HEK293T (cell line): Measurements from ENCODE around the gene FZD4.
"Not testable (repeated sequence)": the region's sequence is repeated elsewhere in the genome, so short reads cannot be mapped to it uniquely, and the experiment has no call there.

Experiments used
- CTCF ChIA-PET: fragments of 350-600 bp; formaldehyde crosslinking; extraction: SDS; loops from one replicate; lab custom pipeline; 2021; ENCODE audit warnings: antibody characterized with exemption, inconsistent platforms; lab: Yijun Ruan, JAX
- POLR2A ChIA-PET: fragments of 350-600 bp; formaldehyde crosslinking; extraction: SDS; loops from one replicate; lab custom pipeline; 2020; ENCODE audit warnings: antibody characterized with exemption, inconsistent platforms; lab: Yijun Ruan, JAX
- DNase-seq: peaks from one replicate; pipeline ENCODE4 v3.0.0; 2012; ENCODE audit warnings: mixed read lengths; ENCODE audit errors: extremely low spot score
- ARNT ChIP-seq: fragments of 450-650 bp; IDR thresholded peaks from 2 replicates; pipeline ENCODE4 v1.6.1; 2017; ENCODE audit warnings: mild to moderate bottlenecking
- BHLHE40 ChIP-seq: fragments of 450-650 bp; IDR thresholded peaks from 2 replicates; pipeline ENCODE4 v1.6.1; 2016; ENCODE audit warnings: mild to moderate bottlenecking, moderate library complexity, borderline replicate concordance
- CTBP1 ChIP-seq: fragments of 450-650 bp; IDR thresholded peaks from 2 replicates; pipeline ENCODE4 v1.6.1; 2016; ENCODE audit warnings: borderline replicate concordance
- ELF4 ChIP-seq: fragments of 450-650 bp; IDR thresholded peaks from 2 replicates; pipeline ENCODE4 v1.6.1; 2017; ENCODE audit warnings: antibody characterized with exemption
- FOXA1 ChIP-seq: fragments of 450-650 bp; IDR thresholded peaks from 2 replicates; pipeline ENCODE4 v1.6.1; 2016; ENCODE audit warnings: mild to moderate bottlenecking
- FOXK2 ChIP-seq: fragments of 450-650 bp; IDR thresholded peaks from 2 replicates; pipeline ENCODE4 v1.6.1; 2016; ENCODE audit warnings: mild to moderate bottlenecking
- FOXM1 ChIP-seq: fragments of 450-650 bp; IDR thresholded peaks from 2 replicates; pipeline ENCODE4 v1.6.1; 2017; ENCODE audit warnings: mild to moderate bottlenecking, borderline replicate concordance
- HDGF ChIP-seq: fragments of 450-650 bp; IDR thresholded peaks from 2 replicates; pipeline ENCODE4 v1.6.1; 2017; ENCODE audit warnings: antibody characterized with exemption, borderline replicate concordance
- L3MBTL2 ChIP-seq: fragments of 450-650 bp; conservative IDR thresholded peaks from 2 replicates; pipeline ENCODE4 v1.6.1; 2016; ENCODE audit warnings: mild to moderate bottlenecking
- LEF1 ChIP-seq: fragments of 450-650 bp; IDR thresholded peaks from 2 replicates; pipeline ENCODE4 v1.6.1; 2017; ENCODE audit warnings: mild to moderate bottlenecking, borderline replicate concordance
- NFRKB ChIP-seq: fragments of 450-650 bp; IDR thresholded peaks from 2 replicates; pipeline ENCODE4 v1.6.1; 2016; ENCODE audit warnings: mild to moderate bottlenecking, moderate library complexity
- PKNOX1 ChIP-seq: fragments of 450-650 bp; IDR thresholded peaks from 2 replicates; pipeline ENCODE4 v1.6.1; 2016
- SP1 ChIP-seq: fragments of 450-650 bp; IDR thresholded peaks from 2 replicates; pipeline ENCODE4 v1.6.1; 2017
- SUZ12 ChIP-seq: fragments of 450-650 bp; IDR thresholded peaks from 2 replicates; pipeline ENCODE4 v1.6.1; 2016; ENCODE audit warnings: mild to moderate bottlenecking
- TARDBP ChIP-seq: fragments of 450-650 bp; IDR thresholded peaks from 2 replicates; pipeline ENCODE4 v1.6.1; 2016
- ZNF384 ChIP-seq: fragments of 450-650 bp; IDR thresholded peaks from 2 replicates; pipeline ENCODE4 v1.6.1; 2016

Gene FZD4

GRCh38 chr11:86951706-86952105, 3.5 kb downstream of the FZD4 start:
- POLR2A ChIA-PET = no interaction called here
- TF ChIP-seq FOXA1 = no peak
- no peak for TF ChIP-seq ARNT
- TF ChIP-seq L3MBTL2 = no peak
- TF ChIP-seq SUZ12 = no peak
- no peak for TF ChIP-seq BHLHE40
- no peak for TF ChIP-seq ELF4
- TF ChIP-seq HDGF = no peak
- CTCF ChIA-PET = no interaction called here
- no peak for DNase-seq

DNA sequence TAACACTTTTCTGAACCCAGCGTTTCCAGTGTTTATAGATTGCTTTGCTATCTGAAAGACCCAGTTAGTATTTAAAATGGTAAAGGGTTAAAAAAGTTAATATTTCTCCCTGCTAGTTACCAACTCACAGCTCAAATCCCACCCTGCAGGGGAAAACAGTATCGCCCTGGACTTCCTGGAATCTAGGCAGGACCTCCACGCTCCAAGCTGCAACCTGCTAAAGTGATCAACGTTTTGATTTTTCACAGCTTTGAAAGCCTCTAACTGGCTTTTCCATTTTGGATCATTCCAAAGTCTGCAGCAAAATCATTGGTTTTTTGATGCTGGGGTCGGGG, 4.6 kb downstream of the FZD4 start:
- TF ChIP-seq CTBP1 (no peak), ZNF384 (no peak), SUZ12 (no peak), FOXM1 (no peak), FOXA1 (no peak), FOXK2 (no peak), HDGF (no peak), SP1 (no peak), LEF1 (no peak), TARDBP (no peak), BHLHE40 (no peak), PKNOX1 (no peak), L3MBTL2 (no peak), ELF4 (no peak), ARNT (no peak), NFRKB (no peak)
- DNase-seq = no peak
- ChIA-PET POLR2A (no interaction called here), CTCF (no interaction called here)

- CTCF ChIA-PET = interaction anchor here (1.1 kb wide), 1 partner anchor 12 kb away, joined by 3 read pairs; no protein-coding TSS in a partner anchor
- no peak for TF ChIP-seq CTBP1
- no peak for TF ChIP-seq BHLHE40
- TF ChIP-seq NFRKB = no peak
- TF ChIP-seq SUZ12 = no peak
- TF ChIP-seq ELF4 = no peak
- TF ChIP-seq FOXK2 = no peak
- no peak for TF ChIP-seq L3MBTL2
- no peak for TF ChIP-seq PKNOX1
- POLR2A ChIA-PET = no interaction called here
- DNase-seq = no peak
These were observed 5.1 kb downstream of the FZD4 start for GRCh38 chr11:86949995-86950660.

GRCh38 chr11:86948733-86949132, 6.5 kb downstream of the FZD4 start:
- no peak for TF ChIP-seq PKNOX1
- no peak for TF ChIP-seq LEF1
- POLR2A ChIA-PET = no interaction called here
- no peak for DNase-seq
- CTCF ChIA-PET = interaction anchor here (1.1 kb wide), 1 partner anchor 10 kb away, joined by 3 read pairs; no protein-coding TSS in a partner anchor

GRCh38 chr11:86947541-86947940, 7.7 kb downstream of the FZD4 start:
- CTCF ChIA-PET = interaction anchor here (1.0 kb wide), 1 partner anchor 405 kb away, joined by 3 read pairs; no protein-coding TSS in a partner anchor
- no peak for DNase-seq
- POLR2A ChIA-PET = no interaction called here
- no peak for TF ChIP-seq HDGF
- TF ChIP-seq SUZ12 = no peak
- TF ChIP-seq FOXA1 = no peak
- TF ChIP-seq BHLHE40 = no peak
- TF ChIP-seq SP1 = no peak
- TF ChIP-seq LEF1 = no peak
- no peak for TF ChIP-seq L3MBTL2
- TF ChIP-seq ZNF384 = no peak

DNA sequence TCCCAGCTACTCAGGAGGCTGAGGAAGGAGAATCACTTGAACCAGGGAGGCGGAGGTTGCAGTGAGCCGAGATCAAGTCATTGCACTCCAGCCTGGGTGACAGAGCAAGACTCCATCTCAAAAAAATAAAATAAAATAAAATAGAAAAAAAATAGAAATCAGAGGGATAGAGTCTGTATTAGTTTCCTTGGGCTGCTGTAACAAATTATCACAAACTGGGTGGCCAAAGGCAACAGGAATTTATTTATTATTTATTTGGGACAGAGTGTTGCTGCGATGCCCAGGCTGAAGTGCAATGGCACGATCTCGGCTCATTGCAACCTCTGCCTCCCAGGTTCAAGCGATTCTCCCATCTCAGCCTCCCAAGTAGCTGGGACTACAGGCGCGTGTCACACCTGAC, 11.7 kb downstream of the FZD4 start:
- DNase-seq, POLR2A ChIA-PET, CTCF ChIA-PET: not testable (repeated sequence)

DNA sequence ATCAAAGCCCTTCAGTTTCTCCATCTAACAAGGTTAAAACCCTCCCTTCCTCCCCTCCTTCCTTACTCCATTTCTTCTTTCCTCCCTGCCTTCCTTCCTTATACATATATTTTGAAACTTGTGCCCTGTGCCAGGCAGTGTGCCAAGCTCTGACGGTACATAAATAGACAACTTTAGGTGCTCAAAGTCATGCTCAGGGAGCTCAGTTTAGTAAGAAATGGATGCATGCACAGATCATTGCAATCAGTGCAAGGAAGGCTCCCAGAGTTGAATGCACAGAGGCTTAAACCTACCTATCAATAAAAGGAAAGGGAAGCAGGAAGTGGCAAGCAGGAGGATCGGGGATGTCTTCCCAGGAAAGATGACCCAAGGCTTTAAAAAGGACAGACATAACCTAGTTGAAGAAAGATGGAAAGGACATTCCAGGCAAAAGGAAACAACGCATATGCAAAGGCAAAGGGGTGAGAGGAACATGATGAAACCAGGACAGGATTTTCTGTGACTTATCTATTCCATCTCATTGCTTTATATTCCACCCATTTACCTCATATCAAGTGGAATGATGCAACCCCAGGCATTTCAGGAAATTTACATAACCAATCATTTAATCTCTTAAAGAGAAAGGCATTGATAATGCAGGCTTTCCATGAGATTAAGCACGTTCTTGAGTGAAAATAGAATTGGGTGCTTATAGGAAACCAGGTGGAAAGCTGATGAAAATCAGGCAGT, 13.2 kb downstream of the FZD4 start:
- ChIA-PET POLR2A (interaction anchor here (0.9 kb wide), 1 partner anchor 15 kb away, joined by 3 read pairs; no protein-coding TSS in a partner anchor), CTCF (no interaction called here)
- no peak for DNase-seq
- TF ChIP-seq FOXM1 = no peak
- no peak for TF ChIP-seq ZNF384
- no peak for TF ChIP-seq SP1
- no peak for TF ChIP-seq ELF4
- TF ChIP-seq CTBP1 = no peak
- no peak for TF ChIP-seq TARDBP
- TF ChIP-seq LEF1 = no peak
- TF ChIP-seq ARNT = no peak
- no peak for TF ChIP-seq BHLHE40
- no peak for TF ChIP-seq HDGF
- TF ChIP-seq PKNOX1 = no peak
- no peak for TF ChIP-seq NFRKB
- no peak for TF ChIP-seq FOXK2
- TF ChIP-seq SUZ12 = no peak
- TF ChIP-seq L3MBTL2 = no peak
- TF ChIP-seq FOXA1 = no peak
